SIG-M5 (cell line): Measurements from ENCODE around the gene SRPK3.

Experiments used
- DNase-seq: peaks from one replicate; lab custom pipeline; 2025; lab: John Stamatoyannopoulos, UW

The SRPK3 gene

GRCh38 chrX:153831429-153832150, 50.7 kb downstream of the SRPK3 start:
- no peak for DNase-seq

GRCh38 chrX:153832728-153833127, 51.9 kb downstream of the SRPK3 start:
- no peak for DNase-seq
